Measurements from ENCODE around the gene PPP4C.

Gene PPP4C

DNA sequence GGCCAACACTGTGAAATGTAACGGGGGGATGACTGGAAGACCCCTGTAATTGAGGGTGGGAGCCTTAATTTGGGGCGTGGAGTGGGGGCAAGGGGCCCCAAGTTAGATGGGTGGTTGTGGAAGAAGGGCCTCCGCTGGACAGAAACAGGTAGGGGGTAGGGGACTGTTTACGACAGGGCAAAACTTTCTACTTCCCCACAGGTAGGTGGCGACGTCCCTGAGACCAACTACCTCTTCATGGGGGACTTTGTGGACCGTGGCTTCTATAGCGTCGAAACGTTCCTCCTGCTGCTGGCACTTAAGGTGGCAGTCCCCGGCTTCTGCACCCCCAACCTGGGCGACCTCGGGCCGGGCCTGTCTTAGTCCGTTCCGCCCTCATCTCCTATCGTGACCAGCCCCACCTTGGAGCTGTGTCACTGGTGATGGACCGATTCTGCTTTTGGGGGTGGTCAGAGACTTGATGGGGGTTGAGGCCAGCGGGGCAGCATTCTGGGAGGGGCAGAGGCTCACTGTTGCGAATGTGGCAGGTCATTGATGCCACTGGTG is 6.8 kb downstream of the PPP4C start:
- Histone ChIP-seq H3F3A (ENCODE audit: insufficient read depth) (peaks cover 3% of the 10 kb centered on the region; the same call in 1 of the 2 replicates), H3K4me3 (ENCODE audit: insufficient read depth, low read length, poor library complexity, severe bottlenecking) (no peak overlapping the region), H3K27ac (ENCODE audit: low read depth, low read length) (no peak overlapping the region), H4K20me1 (ENCODE audit: low read depth, low read length) (no peaks in the 10 kb centered on the region), H2AFZ (ENCODE audit: low read depth, low read length, severe bottlenecking) (no peak overlapping the region), H3K4me2 (ENCODE audit: low read depth, low read length, poor library complexity, severe bottlenecking) (no peak overlapping the region), H3K79me2 (ENCODE audit: insufficient read depth, low read length) (peaks cover 30% of the 10 kb centered on the region), H3K27me3 (ENCODE audit: low read length) (no peaks in the 10 kb centered on the region), H3K9me2 (replicated peaks; ENCODE audit: insufficient read depth, low read length) (no peaks in the 10 kb centered on the region), H3K36me3 (ENCODE audit: low read length) (no peaks in the 10 kb centered on the region), H3K9ac (ENCODE audit: low read length) (no peak overlapping the region), H3K9me3 (ENCODE audit: insufficient read depth, low read length) (no peaks in the 10 kb centered on the region)
- TF ChIP-seq EZH2phosphoT487 (conservative IDR thresholded peaks at IDR 0.05; ENCODE audit: low read length) = no peak
- no peak for TF ChIP-seq CTCF (IDR thresholded peaks at IDR 0.05; ENCODE audit: insufficient read depth, low read length, poor library complexity, severe bottlenecking)

DNA sequence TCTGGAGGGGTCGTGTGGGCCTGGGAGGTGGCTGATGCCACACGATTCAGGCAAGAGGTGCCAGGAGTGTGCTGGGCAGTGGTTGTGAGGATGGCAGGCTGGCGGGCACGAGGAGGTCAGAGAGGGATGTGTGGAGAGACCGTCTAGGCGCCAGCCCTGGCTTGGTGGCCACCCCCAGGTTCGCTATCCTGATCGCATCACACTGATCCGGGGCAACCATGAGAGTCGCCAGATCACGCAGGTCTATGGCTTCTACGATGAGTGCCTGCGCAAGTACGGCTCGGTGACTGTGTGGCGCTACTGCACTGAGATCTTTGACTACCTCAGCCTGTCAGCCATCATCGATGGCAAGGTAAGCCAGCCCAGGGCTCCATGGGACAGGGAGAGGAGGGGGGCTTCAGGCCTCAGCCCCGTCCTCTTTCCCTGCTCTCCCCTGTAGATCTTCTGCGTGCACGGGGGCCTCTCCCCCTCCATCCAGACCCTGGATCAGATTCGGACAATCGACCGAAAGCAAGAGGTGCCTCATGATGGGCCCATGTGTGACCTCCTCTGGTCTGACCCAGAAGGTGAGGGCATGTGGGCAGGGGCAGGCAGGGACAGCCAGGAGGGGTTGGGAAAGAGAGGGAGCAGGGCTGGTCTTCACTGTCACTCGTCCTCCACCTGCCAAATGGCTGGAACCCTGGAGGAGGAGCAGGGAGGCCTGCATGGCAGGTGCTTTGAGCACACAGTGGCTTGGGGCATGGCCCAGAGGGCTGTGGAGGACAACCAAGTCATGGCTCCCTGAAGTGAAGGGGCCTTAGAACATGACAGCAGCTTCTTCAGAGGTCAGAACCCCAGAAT is 7.6 kb downstream of the PPP4C start:
- no peak overlapping the region for H3K4me2 ChIP-seq (ENCODE audit: low read depth, low read length, poor library complexity, severe bottlenecking)
- TF ChIP-seq EZH2phosphoT487 (conservative IDR thresholded peaks at IDR 0.05; ENCODE audit: low read length) (no peak), CTCF (IDR thresholded peaks at IDR 0.05; ENCODE audit: insufficient read depth, low read length, poor library complexity, severe bottlenecking) (no peak)
- H3K9me3 ChIP-seq (ENCODE audit: insufficient read depth, low read length) = no peaks in the 10 kb centered on the region
- H2AFZ ChIP-seq (ENCODE audit: low read depth, low read length, severe bottlenecking) = no peak overlapping the region
- H3K4me3 ChIP-seq (ENCODE audit: insufficient read depth, low read length, poor library complexity, severe bottlenecking) = no peak overlapping the region
- H3F3A ChIP-seq (ENCODE audit: insufficient read depth) = peaks cover 3% of the 10 kb centered on the region; the same call in 1 of the 2 replicates
- no peak overlapping the region for H3K27ac ChIP-seq (ENCODE audit: low read depth, low read length)
- no peaks in the 10 kb centered on the region for H3K36me3 ChIP-seq (ENCODE audit: low read length)
- no peaks in the 10 kb centered on the region for H3K9me2 ChIP-seq (replicated peaks; ENCODE audit: insufficient read depth, low read length)
- no peaks in the 10 kb centered on the region for H4K20me1 ChIP-seq (ENCODE audit: low read depth, low read length)
- H3K9ac ChIP-seq (ENCODE audit: low read length) = no peak overlapping the region
- H3K79me2 ChIP-seq (ENCODE audit: insufficient read depth, low read length) = peaks cover 22% of the 10 kb centered on the region
- H3K27me3 ChIP-seq (ENCODE audit: low read length) = no peaks in the 10 kb centered on the region

GRCh38 chr16:30084096-30084815 is 8.5 kb downstream of the PPP4C start:
- Histone ChIP-seq H3K4me2 (ENCODE audit: low read depth, low read length, poor library complexity, severe bottlenecking) (no peak overlapping the region), H3K79me2 (ENCODE audit: insufficient read depth, low read length) (peaks cover 14% of the 10 kb centered on the region), H2AFZ (ENCODE audit: low read depth, low read length, severe bottlenecking) (no peak overlapping the region), H3K9me3 (ENCODE audit: insufficient read depth, low read length) (no peaks in the 10 kb centered on the region), H3F3A (ENCODE audit: insufficient read depth) (peaks cover 3% of the 10 kb centered on the region; the same call in 1 of the 2 replicates), H3K27me3 (ENCODE audit: low read length) (no peaks in the 10 kb centered on the region), H3K27ac (ENCODE audit: low read depth, low read length) (no peak overlapping the region), H3K9me2 (replicated peaks; ENCODE audit: insufficient read depth, low read length) (no peaks in the 10 kb centered on the region), H3K9ac (ENCODE audit: low read length) (no peak overlapping the region), H4K20me1 (ENCODE audit: low read depth, low read length) (no peaks in the 10 kb centered on the region), H3K36me3 (ENCODE audit: low read length) (no peaks in the 10 kb centered on the region), H3K4me3 (ENCODE audit: insufficient read depth, low read length, poor library complexity, severe bottlenecking) (no peak overlapping the region)
- TF ChIP-seq CTCF (IDR thresholded peaks at IDR 0.05; ENCODE audit: insufficient read depth, low read length, poor library complexity, severe bottlenecking) (no peak), EZH2phosphoT487 (conservative IDR thresholded peaks at IDR 0.05; ENCODE audit: low read length) (no peak)

Data from SU-DHL-6 (cell line).